HL-60/S4 (cell line): ENCODE data around the gene RNU6-7.

Experiments
- in situ Hi-C: fragments of 300-500 bp; cut with MboI; formaldehyde crosslinking; loops from 2 replicates; pipeline ENCODE4 v1.14.3; 2022; ENCODE audit warnings: low sequenced_read_pairs

The RNU6-7 gene

GRCh38 chr14:32203928-32204357, 2.1 kb downstream of the RNU6-7 start:
- in situ Hi-C loops = no loop called here

DNA sequence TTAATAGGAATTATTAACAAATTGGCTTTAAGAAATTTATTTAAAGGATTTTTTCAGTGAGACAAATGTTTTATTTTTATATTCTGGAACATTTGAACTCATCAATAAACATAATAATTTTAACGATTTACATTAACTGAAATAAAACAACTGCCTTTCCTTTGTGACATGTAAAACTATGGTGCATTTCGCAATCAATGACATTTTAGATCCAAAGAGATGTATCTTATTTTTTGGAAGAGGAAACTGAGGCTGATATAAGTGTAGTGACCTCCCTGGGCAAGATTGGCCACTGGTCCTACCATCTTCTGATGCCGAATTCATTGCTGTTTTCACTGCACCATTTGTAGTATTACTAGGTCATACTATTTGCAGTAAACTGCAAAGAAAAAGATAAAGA, 3.7 kb downstream of the RNU6-7 start:
- in situ Hi-C loops = no loop called here

DNA sequence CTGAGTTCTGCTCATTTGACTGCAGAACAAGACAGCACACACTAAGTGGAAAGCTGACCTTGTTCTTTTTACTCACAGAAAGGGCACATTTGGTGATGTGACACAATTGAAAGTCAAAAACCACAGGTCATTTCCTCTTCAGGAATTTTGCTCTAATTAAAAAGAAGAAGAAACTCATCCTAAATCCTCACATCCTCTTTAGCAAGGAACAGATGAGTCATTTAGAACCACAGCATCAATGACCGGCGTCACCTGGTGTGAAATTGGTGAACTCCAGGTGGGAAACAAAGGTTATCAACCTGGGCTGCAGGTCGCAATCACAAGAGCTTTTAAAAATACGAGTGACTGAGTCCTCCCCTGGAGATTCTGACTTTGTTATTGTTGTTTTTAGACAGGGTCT, 4.1 kb downstream of the RNU6-7 start:
- in situ Hi-C loops = no loop called here

- in situ Hi-C loops = no loop called here
These were observed 4.7 kb downstream of the RNU6-7 start for GRCh38 chr14:32206552-32206951.

DNA sequence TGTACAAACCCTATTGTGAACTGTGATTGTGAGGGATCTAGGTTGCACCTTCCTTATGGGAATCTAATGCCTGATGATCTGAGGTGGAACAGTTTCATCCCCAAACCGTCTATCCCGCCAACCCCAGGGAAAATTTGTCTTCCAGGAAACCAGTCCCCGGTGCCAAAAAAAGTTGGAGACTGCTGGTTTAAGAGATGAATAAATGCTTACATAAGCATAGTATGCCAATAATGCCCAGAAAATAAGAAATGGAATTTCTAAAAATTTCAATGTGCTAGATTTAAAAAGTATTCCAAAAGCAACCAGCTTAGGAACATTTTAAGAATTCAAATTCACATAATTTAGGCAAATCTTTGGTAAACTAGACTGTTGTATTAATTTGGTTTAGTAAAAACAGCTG, 6.6 kb downstream of the RNU6-7 start:
- in situ Hi-C loops = no loop called here

DNA sequence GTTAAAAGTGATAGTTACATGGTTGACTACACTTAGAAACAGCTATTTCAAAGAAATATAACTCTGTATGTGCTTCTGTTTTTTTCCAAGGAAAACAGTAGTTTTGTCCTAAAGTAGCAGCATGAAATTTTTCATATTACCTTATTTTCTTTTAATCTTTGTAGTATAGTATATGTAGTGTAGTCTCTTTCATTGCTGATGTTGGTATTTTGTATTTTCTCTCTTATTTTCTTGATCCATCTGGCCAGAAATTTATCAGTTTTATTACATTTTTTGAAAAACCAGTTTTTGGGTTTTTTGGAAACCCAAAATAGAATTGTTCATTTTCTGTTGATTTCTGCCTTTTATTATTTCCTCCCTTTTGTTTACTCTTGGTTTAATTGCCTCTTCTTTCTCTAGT, 7.6 kb downstream of the RNU6-7 start:
- in situ Hi-C loops = no loop called here

GRCh38 chr14:32211068-32211404, 9.2 kb downstream of the RNU6-7 start:
- in situ Hi-C loops = no loop called here

DNA sequence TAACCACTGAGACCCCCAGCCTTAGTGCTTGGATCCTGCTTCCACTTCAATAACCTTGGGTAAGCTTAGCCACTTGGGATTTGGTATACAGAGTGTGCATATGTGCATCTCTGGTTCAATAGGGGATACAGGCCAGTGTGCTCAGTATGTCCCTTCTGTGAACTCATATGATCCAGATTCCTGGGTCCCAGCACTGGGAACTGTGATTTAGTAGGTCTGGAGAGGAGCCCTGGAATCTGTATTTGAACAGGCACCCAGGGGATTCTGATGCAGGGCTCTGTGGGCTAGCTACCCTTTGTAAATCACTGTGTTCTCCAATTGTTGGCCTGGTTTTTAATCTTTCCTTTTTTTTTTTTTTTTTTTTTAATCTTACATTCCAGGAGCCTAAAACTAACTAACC, 11.0 kb downstream of the RNU6-7 start:
- in situ Hi-C loops = no loop called here

DNA sequence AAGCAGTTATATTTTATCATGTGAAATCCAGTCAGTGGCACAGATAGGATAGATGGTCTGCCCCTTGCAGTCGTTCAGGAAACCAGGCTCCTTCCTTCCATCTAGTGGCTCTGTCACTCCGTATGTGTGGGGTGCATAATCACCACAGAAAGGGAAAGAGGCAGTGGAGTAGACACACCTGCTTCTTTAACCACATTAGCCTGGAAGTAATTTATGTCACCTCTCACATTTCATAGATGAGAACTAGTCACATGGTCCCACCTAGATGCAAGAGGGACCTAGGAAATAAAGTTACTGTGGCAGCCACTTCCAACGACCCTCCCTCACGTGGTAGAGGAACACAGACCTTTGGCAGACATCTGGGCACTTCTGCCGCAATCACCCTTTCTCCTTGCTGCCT, 15.5 kb downstream of the RNU6-7 start:
- in situ Hi-C loops = no loop called here

DNA sequence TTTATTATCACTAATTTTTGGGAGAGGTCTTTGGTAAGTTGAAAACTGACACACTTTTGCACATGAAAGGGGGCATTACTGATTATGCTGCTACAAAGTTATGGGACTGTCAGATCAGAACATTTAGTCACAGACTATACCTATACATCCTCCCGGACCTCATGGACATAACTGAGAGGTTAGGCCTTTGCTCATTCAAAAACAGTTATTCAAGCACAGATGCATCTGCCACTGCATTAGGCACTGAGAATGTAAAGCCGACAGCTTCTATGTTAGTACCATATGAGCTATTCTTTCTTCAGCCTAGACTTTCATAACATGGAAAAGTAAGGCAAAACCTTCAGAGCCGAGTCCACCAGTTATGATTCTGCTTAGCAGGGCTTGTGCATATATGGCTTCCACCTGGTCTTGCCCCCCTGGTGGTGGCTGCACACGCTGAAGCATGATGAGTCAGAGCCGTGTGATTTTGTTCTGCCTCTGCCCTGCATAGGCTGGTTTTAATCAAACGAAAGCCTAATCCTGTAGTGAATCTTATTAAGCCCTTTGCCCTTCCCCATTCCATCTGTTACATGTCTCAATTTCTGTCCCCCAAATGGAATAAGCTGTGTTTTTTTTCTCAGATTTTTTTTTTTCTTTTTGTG, 23.0 kb downstream of the RNU6-7 start:
- in situ Hi-C loops = no loop called here

DNA sequence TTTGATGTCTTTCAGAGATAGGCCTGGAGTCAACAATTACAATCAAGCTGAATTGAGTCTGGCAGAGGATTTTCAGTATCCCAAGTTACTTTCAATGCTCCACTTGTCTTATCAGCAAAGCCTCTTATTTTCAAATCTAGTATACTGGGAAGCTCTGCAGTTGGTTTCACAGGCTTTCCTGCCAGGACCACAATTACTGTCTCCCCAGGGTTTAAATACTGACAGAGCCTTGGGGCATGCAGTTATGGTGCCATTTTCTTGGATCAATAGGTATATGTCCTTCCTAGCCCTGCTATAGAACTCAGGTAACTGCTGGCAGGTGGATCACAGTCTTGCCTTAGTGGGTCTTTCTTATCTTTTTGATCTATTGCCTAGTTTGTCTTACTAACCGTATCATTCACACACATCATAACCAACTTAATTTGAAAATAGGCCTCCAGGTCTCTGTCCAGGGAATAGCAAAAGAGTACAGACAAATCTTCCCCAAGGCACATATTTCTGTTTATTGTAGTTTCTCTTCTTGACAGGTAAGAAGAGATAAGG, 23.6 kb downstream of the RNU6-7 start:
- in situ Hi-C loops = no loop called here

GRCh38 chr14:32226056-32226455, 24.2 kb downstream of the RNU6-7 start:
- in situ Hi-C loops = no loop called here

DNA sequence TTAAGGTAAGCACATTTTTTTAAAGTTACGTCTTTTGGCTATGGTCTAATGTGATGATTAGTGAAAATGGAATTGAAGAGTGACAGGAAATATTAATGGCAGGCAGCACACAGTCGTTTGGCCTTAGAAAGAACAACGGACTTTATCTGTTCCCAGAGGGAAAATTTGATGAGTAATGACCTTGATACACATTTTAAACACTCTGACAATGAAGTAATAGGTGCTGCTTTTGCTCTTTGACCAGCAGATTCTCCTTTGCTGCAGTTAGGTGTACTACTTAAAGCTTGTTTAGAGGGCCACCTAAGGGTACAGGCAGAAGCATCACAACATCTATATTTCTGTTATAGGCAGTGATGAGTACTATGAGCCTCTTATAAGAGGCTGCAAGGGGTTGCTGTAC, 28.3 kb downstream of the RNU6-7 start:
- in situ Hi-C loops = no loop called here

GRCh38 chr14:32230695-32231280, 28.9 kb downstream of the RNU6-7 start:
- in situ Hi-C loops = no loop called here

- in situ Hi-C loops = no loop called here
These were observed 30.6 kb downstream of the RNU6-7 start for GRCh38 chr14:32232481-32232880.

DNA sequence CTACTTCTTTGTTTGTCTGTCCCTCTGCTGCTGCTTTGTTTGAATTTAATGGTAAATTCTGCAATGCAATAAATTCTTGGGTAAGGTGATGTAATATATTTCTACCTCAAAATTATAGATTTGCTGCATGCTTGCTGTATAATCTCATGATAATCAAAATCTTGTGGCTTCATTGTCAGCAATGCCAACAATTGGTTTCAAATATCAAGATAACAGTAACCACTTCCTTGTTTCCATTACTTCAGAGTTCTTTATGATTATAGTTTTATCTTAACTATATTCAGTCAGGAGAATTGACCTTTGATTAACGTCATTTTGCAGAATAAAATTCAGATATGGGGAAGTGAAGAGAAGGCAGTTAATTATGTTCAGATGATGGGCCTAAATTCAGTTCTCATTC, 31.4 kb downstream of the RNU6-7 start:
- in situ Hi-C loops = no loop called here

GRCh38 chr14:32244404-32244803, 42.6 kb downstream of the RNU6-7 start:
- in situ Hi-C loops = no loop called here

GRCh38 chr14:32246751-32247150, 44.9 kb downstream of the RNU6-7 start:
- in situ Hi-C loops = no loop called here

GRCh38 chr14:32249371-32249770, 47.5 kb downstream of the RNU6-7 start:
- in situ Hi-C loops = no loop called here

DNA sequence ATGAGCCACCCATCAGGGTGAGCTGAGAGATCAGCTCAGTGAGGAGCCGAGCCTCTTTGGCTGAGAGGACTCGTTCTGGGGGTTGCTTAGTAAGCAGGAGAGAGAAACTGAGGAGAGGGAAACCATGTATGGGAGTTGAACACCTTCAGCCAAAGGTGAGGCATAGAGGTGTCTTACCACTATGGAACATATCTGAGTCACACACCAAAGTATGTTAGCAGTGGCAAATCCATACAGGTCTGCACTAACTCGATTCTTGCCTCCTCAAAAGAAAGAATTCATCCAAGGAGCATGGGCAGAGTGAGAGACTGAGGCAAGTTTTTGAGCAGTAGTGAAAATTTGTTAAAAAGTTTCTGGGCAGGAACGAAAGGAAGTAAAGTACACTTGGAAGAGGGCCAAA, 47.9 kb downstream of the RNU6-7 start:
- in situ Hi-C loops = loop anchor here (25.0 kb wide), 2 partner anchors 187 to 737 kb away; no protein-coding TSS in a partner anchor

GRCh38 chr14:32250681-32251080, 48.8 kb downstream of the RNU6-7 start:
- in situ Hi-C loops = loop anchor here (25.0 kb wide), 2 partner anchors 188 to 738 kb away; no protein-coding TSS in a partner anchor

DNA sequence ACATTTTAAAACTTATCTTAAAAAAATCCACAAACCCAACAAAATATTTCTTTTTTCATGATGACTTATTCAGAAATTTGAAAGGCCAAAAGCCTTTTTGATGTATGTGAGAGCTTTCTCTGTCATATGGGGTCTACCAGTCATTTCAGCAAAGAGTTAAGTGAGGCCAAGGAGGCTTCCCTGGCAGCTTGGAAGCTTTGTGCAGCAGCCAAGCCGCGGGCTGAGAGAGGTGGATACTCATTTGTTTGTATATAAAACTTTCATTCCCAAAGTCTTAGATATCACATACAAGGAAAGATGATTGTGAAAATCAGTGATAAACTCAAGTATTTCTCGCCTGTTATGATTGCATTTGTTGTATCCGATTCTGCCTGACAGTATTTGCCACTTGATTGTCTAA, 49.7 kb downstream of the RNU6-7 start:
- in situ Hi-C loops = loop anchor here (25.0 kb wide), 2 partner anchors 189 to 739 kb away; no protein-coding TSS in a partner anchor
